HCT116 (cell line): ENCODE results near the gene TLX1. TPM values are rescaled to one million over a fixed set of nuclear protein-coding genes. Genes with fewer than 3 reads are reported as not detected.

ENCODE experiments used
- ATAC-seq: fragments of 200-7000 bp; cut with Tn5 transposase; 2 replicates; pipeline ENCODE4 v1.9.1; 2020; ENCODE audit warnings: mild to moderate bottlenecking, moderate library complexity
- BruUV-seq: library from RNA; stranded (reverse); fragments of 400-500 nt; replicated peaks from 2 replicates; lab custom pipeline; 2021; lab: Mats Ljungman, UMichigan
- CTCF ChIA-PET: fragments of 300-600 bp; sonication (Branson Sonifier 250); formaldehyde crosslinking; loops from one replicate; lab custom pipeline; 2021; ENCODE audit warnings: antibody characterized with exemption; lab: Charles Lee
- POLR2A ChIA-PET: fragments of 300-600, 350-600 bp; sonication (Branson Sonifier 250); formaldehyde crosslinking; loops from one replicate; lab custom pipeline; 2021; ENCODE audit warnings: antibody characterized with exemption; lab: Charles Lee
- RAD21 ChIA-PET, 2 experiments: fragments of 300-600 bp; sonication (Branson Sonifier 250); formaldehyde crosslinking; loops; one replicate each; lab custom pipeline; 2023; ENCODE audit warnings: low total read pairs in 2 of 2; ENCODE audit not compliant: uncharacterized antibody in 2 of 2, unreplicated experiment in 2 of 2, low non-redundant PET in 1 of 2; lab: Charles Lee
- DNase-seq: peaks from one replicate; pipeline ENCODE4 v3.0.0-alpha.2; 2010; ENCODE audit warnings: low read depth, low spot score
- H2AFZ ChIP-seq: fragments of 200-600 bp; shearing (Covaris generic), sonication (generic); 2 replicates; pipeline ENCODE4 v1.6.1; 2017; ENCODE audit warnings: low read depth, mixed run types, mixed read lengths, antibody characterized with exemption, low read length; ENCODE audit not compliant: poor library complexity, severe bottlenecking
- H3K27ac ChIP-seq: 2 replicates; pipeline ENCODE4 v1.5.1; 2012; ENCODE audit warnings: low read depth, low read length
- H3K27me3 ChIP-seq: fragments of 200-600 bp; sonication (generic); 2 replicates; pipeline ENCODE4 v1.6.1; 2016; ENCODE audit warnings: mixed run types, low read length, mixed read lengths; ENCODE audit not compliant: insufficient read depth
- H3K36me3 ChIP-seq, 2 experiments: fragments of 200-500 bp in 1 of 2; fragments of 200-600 bp in 1 of 2; sonication (Bioruptor generic) in 1 of 2; sonication (generic) in 1 of 2; 2 replicates each; pipeline versions ENCODE4 v1.5.1 to v1.6.1; 2014 to 2016; ENCODE audit warnings: low read length in 2 of 2, inconsistent platforms in 1 of 2, mixed read lengths in 1 of 2, mixed run types in 1 of 2; ENCODE audit not compliant: insufficient read depth in 2 of 2, control insufficient read depth in 1 of 2
- H3K4me1 ChIP-seq, 2 experiments: fragments of 200-600 bp in 1 of 2; sonication (generic) in 1 of 2; 2 replicates each; pipeline versions ENCODE4 v1.5.1 to v1.6.1; 2012 to 2017; ENCODE audit warnings: low read length in 2 of 2, inconsistent platforms in 1 of 2, mild to moderate bottlenecking in 1 of 2, mixed read lengths in 1 of 2, mixed run types in 1 of 2, moderate library complexity in 1 of 2; ENCODE audit not compliant: insufficient read depth in 2 of 2, control insufficient read depth in 1 of 2
- H3K4me2 ChIP-seq: fragments of 200-600 bp; sonication (generic); 2 replicates; pipeline ENCODE4 v1.6.1; 2017; ENCODE audit warnings: mixed run types, low read length, mixed read lengths
- H3K4me3 ChIP-seq, 2 experiments: fragments of 200-600 bp in 1 of 2; sonication (generic) in 1 of 2; replicated peaks in 1 of 2; 2 replicates each; pipeline ENCODE4 v1.5.1; 2011 to 2016; ENCODE audit warnings: low read length in 2 of 2, control low read depth in 1 of 2, low read depth in 1 of 2, mild to moderate bottlenecking in 1 of 2, mixed read lengths in 1 of 2, mixed run types in 1 of 2
- H3K79me2 ChIP-seq: fragments of 200-600 bp; sonication (generic); 2 replicates; pipeline ENCODE4 v1.6.1; 2017; ENCODE audit warnings: mild to moderate bottlenecking, mixed run types, low read length, moderate library complexity, mixed read lengths; ENCODE audit not compliant: insufficient read depth
- H3K9ac ChIP-seq: fragments of 200-600 bp; sonication (generic); 2 replicates; pipeline ENCODE4 v1.6.1; 2016; ENCODE audit warnings: low read length, mixed read lengths
- H3K9me2 ChIP-seq: fragments of 200-600 bp; sonication (generic), shearing (Covaris generic); 2 replicates; pipeline ENCODE4 v1.6.1; 2017; ENCODE audit warnings: mixed run types, mild to moderate bottlenecking, moderate library complexity; ENCODE audit not compliant: insufficient read depth
- H3K9me3 ChIP-seq, 2 experiments: fragments of 200-500 bp in 1 of 2; fragments of 200-600 bp in 1 of 2; sonication (Bioruptor generic) in 1 of 2; sonication (generic) in 1 of 2; 2 replicates each; pipeline ENCODE4 v1.6.1; 2014 to 2017; ENCODE audit warnings: low read length in 2 of 2, mixed read lengths in 2 of 2, inconsistent platforms in 1 of 2, low read depth in 1 of 2, mild to moderate bottlenecking in 1 of 2, mixed run types in 1 of 2, moderate library complexity in 1 of 2; ENCODE audit not compliant: control insufficient read depth in 1 of 2, insufficient read depth in 1 of 2
- H4K20me1 ChIP-seq: fragments of 200-600 bp; sonication (generic), shearing (Covaris generic); 2 replicates; pipeline ENCODE4 v1.6.1; 2017; ENCODE audit warnings: mixed run types, mild to moderate bottlenecking, moderate library complexity; ENCODE audit not compliant: insufficient read depth
- CBX3 ChIP-seq: IDR thresholded peaks from 2 replicates; pipeline ENCODE4 v1.6.1; 2012; ENCODE audit warnings: low read depth
- ELF1 ChIP-seq: IDR thresholded peaks from 2 replicates; pipeline ENCODE4 v1.6.1; 2012; ENCODE audit warnings: low read depth, borderline replicate concordance
- EZH2 ChIP-seq: fragments of 200-600 bp; sonication (generic); IDR thresholded peaks from 2 replicates; pipeline ENCODE4 v1.6.1; 2017; ENCODE audit warnings: antibody characterized with exemption, mixed run types
- POLR2A ChIP-seq: IDR thresholded peaks from 2 replicates; pipeline ENCODE4 v1.7.0; 2011; ENCODE audit warnings: borderline replicate concordance; ENCODE audit not compliant: insufficient read depth, insufficient read length; ENCODE audit errors: extremely low read depth
- YY1 ChIP-seq: IDR thresholded peaks from 2 replicates; pipeline ENCODE4 v1.6.1; 2011; ENCODE audit warnings: low read length, low read depth, moderate library complexity, mild to moderate bottlenecking; ENCODE audit not compliant: insufficient replicate concordance; ENCODE audit errors: extremely low read depth
- ZFX ChIP-seq: fragments of 450-650 bp; IDR thresholded peaks from 2 replicates; pipeline ENCODE4 v1.6.1; 2017
- intact Hi-C: fragments of 100-400 bp; cut with micrococcal nuclease; formaldehyde crosslinking; loops from 2 replicates; pipeline ENCODE4 v1.10.0; 2022
- total RNA-seq: library from RNA; stranded (reverse); gene quantifications from one replicate; pipeline ENCODE4 v1.2.1, GENCODE V29; 2021; ENCODE audit not compliant: unreplicated experiment
- TF ChIP-seq, protein P1 (sequence below): IDR thresholded peaks from 2 replicates; pipeline ENCODE4 v1.6.1; 2012; ENCODE audit warnings: low read depth
- TF ChIP-seq, protein P2 (sequence below): IDR thresholded peaks from 2 replicates; pipeline ENCODE4 v1.6.1; 2012

The TLX1 gene
- total RNA-seq, 1 experiment from 2014 or later: not detected

DNA sequence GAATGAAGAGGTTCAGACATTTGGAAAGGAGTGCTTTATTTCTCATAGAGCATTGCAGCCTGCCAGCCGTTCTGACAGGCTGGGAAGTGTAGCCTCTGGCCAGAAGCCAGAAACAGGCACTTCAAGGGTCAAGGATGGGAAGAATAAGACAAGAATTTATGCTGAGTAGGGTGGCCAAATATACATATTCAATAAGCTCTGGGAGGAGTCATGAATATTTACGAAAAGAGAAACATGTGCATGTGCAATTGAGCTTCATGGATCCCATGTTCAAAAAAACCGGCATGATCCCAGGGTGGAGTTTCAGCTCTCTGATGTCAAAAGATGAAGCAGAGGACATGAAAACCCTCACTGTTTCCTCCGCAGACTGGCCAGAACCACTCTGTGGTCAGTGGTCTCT is 32.9 kb downstream of the TLX1 start (continued):
- TF ChIP-seq, protein P1, sequence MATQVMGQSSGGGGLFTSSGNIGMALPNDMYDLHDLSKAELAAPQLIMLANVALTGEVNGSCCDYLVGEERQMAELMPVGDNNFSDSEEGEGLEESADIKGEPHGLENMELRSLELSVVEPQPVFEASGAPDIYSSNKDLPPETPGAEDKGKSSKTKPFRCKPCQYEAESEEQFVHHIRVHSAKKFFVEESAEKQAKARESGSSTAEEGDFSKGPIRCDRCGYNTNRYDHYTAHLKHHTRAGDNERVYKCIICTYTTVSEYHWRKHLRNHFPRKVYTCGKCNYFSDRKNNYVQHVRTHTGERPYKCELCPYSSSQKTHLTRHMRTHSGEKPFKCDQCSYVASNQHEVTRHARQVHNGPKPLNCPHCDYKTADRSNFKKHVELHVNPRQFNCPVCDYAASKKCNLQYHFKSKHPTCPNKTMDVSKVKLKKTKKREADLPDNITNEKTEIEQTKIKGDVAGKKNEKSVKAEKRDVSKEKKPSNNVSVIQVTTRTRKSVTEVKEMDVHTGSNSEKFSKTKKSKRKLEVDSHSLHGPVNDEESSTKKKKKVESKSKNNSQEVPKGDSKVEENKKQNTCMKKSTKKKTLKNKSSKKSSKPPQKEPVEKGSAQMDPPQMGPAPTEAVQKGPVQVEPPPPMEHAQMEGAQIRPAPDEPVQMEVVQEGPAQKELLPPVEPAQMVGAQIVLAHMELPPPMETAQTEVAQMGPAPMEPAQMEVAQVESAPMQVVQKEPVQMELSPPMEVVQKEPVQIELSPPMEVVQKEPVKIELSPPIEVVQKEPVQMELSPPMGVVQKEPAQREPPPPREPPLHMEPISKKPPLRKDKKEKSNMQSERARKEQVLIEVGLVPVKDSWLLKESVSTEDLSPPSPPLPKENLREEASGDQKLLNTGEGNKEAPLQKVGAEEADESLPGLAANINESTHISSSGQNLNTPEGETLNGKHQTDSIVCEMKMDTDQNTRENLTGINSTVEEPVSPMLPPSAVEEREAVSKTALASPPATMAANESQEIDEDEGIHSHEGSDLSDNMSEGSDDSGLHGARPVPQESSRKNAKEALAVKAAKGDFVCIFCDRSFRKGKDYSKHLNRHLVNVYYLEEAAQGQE: no peak
- no peak for TF ChIP-seq CBX3
- TF ChIP-seq YY1: no peak
- no peak for TF ChIP-seq ZFX

DNA sequence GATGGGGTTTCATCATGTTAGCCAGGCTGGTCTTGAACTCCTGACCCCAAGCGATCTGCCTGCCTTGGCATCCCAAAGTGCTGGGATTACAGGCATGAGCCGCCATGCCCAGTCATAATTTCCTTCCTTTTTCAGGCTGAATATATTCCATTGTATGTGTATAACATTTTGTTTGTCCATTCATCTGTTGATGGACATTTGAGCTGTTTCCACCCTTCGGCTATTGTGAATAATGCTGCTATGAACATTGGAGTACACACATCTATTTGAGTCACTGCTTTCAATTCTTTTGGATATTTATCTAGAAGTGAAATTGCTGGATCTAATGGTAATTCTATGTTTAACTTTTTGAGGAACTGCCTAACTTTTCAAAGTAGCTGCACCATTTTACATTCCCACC is 34.6 kb downstream of the TLX1 start:
- H3K9me2 ChIP-seq: no peaks in the 10 kb centered on the region
- DNase-seq (no peak), ATAC-seq (no peak)
- ChIA-PET CTCF (interaction anchor here (1.1 kb wide), 1 partner anchor 278 kb away, joined by 3 read pairs; no protein-coding TSS in a partner anchor), RAD21 (interaction anchor here in 1 of 2 experiments (0.5 kb wide), 1 partner anchor 405 kb away, joined by 4 read pairs; no protein-coding TSS in a partner anchor), POLR2A (no interaction called here)
- no TSS peak for BruUV-seq
- peaks cover 4 to 15% of the 10 kb centered on the region in 2 experiments; a peak in 3 of 4 replicates for H3K4me1 ChIP-seq
- H3K9me3 ChIP-seq: no peaks in the 10 kb centered on the region
- no peak overlapping the region for H3K4me3 ChIP-seq
- intact Hi-C loops: no loop called here
- no peaks in the 10 kb centered on the region for H3K36me3 ChIP-seq
- no peak overlapping the region for H3K9ac ChIP-seq
- H2AFZ ChIP-seq: no peak overlapping the region
- H4K20me1 ChIP-seq: no peaks in the 10 kb centered on the region
- H3K79me2 ChIP-seq: no peaks in the 10 kb centered on the region
- no peak overlapping the region for H3K4me2 ChIP-seq
- TF ChIP-seq ELF1 (no peak), POLR2A (no peak), YY1 (no peak), EZH2 (no peak)
- TF ChIP-seq, protein P1: no peak
- TF ChIP-seq, protein P2, sequence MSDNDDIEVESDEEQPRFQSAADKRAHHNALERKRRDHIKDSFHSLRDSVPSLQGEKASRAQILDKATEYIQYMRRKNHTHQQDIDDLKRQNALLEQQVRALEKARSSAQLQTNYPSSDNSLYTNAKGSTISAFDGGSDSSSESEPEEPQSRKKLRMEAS: no peak
- no peaks in the 10 kb centered on the region; the same call in 1 of the 2 replicates for H3K27me3 ChIP-seq
- H3K27ac ChIP-seq: no peak overlapping the region
